OCI-LY1 (cell line): Measurements from ENCODE around the gene ITPK1.

Experiments used
- EZH2 ChIP-seq: fragments of 200-600 bp; sonication (generic), shearing (Covaris generic); IDR thresholded peaks from 2 replicates; pipeline ENCODE4 v1.8.0; 2017; ENCODE audit warnings: borderline replicate concordance, mixed run types, mild to moderate bottlenecking, antibody characterized with exemption, low read length, moderate library complexity, mixed read lengths
- TF ChIP-seq, protein P1 (sequence below): fragments of 200-600 bp; sonication (generic), shearing (Covaris generic); IDR thresholded peaks from 2 replicates; pipeline ENCODE4 v1.5.1; 2017; ENCODE audit warnings: mild to moderate bottlenecking, antibody characterized with exemption, low read length, moderate library complexity, mixed read lengths

DNA sequence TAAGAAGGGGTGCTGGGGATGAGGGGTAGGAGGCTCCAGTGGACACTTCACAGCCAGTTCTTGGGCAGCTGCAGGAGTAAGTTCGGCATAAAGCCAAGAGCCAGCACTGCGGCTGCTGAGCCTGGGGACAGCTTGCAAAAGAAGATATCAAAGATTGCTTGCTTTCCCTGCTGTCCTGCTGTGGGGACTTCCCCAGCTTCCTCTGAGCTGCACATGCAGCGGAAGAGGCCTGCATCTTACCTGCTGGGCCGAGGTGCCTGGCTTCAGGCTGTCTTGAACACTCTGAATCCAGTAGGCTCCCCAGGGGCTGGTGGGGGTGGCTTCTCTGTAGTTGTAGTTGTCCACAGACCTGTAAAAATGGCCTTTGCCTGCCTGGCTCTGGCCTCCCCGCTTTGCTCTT, 191.5 kb downstream of the ITPK1 start:
- TF ChIP-seq, protein P1, sequence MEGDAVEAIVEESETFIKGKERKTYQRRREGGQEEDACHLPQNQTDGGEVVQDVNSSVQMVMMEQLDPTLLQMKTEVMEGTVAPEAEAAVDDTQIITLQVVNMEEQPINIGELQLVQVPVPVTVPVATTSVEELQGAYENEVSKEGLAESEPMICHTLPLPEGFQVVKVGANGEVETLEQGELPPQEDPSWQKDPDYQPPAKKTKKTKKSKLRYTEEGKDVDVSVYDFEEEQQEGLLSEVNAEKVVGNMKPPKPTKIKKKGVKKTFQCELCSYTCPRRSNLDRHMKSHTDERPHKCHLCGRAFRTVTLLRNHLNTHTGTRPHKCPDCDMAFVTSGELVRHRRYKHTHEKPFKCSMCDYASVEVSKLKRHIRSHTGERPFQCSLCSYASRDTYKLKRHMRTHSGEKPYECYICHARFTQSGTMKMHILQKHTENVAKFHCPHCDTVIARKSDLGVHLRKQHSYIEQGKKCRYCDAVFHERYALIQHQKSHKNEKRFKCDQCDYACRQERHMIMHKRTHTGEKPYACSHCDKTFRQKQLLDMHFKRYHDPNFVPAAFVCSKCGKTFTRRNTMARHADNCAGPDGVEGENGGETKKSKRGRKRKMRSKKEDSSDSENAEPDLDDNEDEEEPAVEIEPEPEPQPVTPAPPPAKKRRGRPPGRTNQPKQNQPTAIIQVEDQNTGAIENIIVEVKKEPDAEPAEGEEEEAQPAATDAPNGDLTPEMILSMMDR, result no peak
- TF ChIP-seq EZH2, result no peak
